GM12878 (cell line): ENCODE results near the gene MTHFD1L. TPM values are rescaled to one million over a fixed set of nuclear protein-coding genes. Genes with fewer than 3 reads are reported as not detected.
A peak's percentile ranks its signal among the peaks of the same experiment; 100 is the strongest.

Experiments used
- ATAC-seq: fragments of 200-7000 bp; cut with Tn5 transposase; 3 replicates; pipeline ENCODE4 v1.9.1; 2020; ENCODE audit warnings: mild to moderate bottlenecking, moderate library complexity
- BruUV-seq: library from RNA; stranded (reverse); fragments of 400-500 nt; replicated peaks from 2 replicates; lab custom pipeline; 2021; lab: Mats Ljungman, UMichigan
- CTCF ChIA-PET: fragments of 300-600 bp; sonication (Branson Sonifier 250); formaldehyde crosslinking; extraction: SDS; loops from one replicate; lab custom pipeline; 2021; ENCODE audit warnings: inconsistent platforms; lab: Yijun Ruan, JAX
- POLR2A ChIA-PET: fragments of 350-600 bp; formaldehyde crosslinking; extraction: SDS; loops from one replicate; lab custom pipeline; 2021; ENCODE audit warnings: inconsistent platforms; lab: Charles Lee
- RAD21 ChIA-PET: fragments of 300-600 bp; sonication (Branson Sonifier 250); formaldehyde crosslinking; loops from one replicate; lab custom pipeline; 2023; ENCODE audit warnings: antibody characterized with exemption; ENCODE audit not compliant: unreplicated experiment; lab: Charles Lee
- SMC1A ChIA-PET: fragments of 300-600 bp; sonication (Branson Sonifier 250); formaldehyde crosslinking; loops from one replicate; lab custom pipeline; 2023; ENCODE audit not compliant: unreplicated experiment, uncharacterized antibody; lab: Charles Lee
- DNase-seq: peaks from one replicate; pipeline ENCODE4 v3.0.0-alpha.2; 2011; ENCODE audit warnings: low read depth, low spot score
- FAIRE-seq: peaks from 3 replicates; lab custom pipeline; 2011; peaks lifted over from hg19 to GRCh38; lab: Jason Lieb, UNC
- H2AFZ ChIP-seq: 2 replicates; pipeline ENCODE4 v1.6.0; 2011; ENCODE audit warnings: low read depth, low read length, control low read depth; ENCODE audit not compliant: control insufficient read depth
- H3K27ac ChIP-seq: 2 replicates; pipeline ENCODE4 v1.5.1; 2011; ENCODE audit warnings: control low read depth; ENCODE audit not compliant: control insufficient read depth, insufficient read depth
- H3K27me3 ChIP-seq, 2 experiments: replicated peaks in 1 of 2; 2 replicates each; pipeline versions ENCODE4 v1.6.0 to v1.6.1; 2011; ENCODE audit warnings: low read length in 1 of 2; ENCODE audit not compliant: control insufficient read depth in 2 of 2, insufficient read depth in 2 of 2
- H3K36me3 ChIP-seq, 2 experiments: 2 replicates each; pipeline ENCODE4 v1.5.1; 2011; ENCODE audit warnings: low read length in 1 of 2; ENCODE audit not compliant: control insufficient read depth in 2 of 2, insufficient read depth in 2 of 2
- H3K4me1 ChIP-seq: 2 replicates; pipeline ENCODE4 v1.6.1; 2011; ENCODE audit warnings: mild to moderate bottlenecking, low read length, moderate library complexity, mixed read lengths; ENCODE audit not compliant: control insufficient read depth, insufficient read depth
- H3K4me2 ChIP-seq: 2 replicates; pipeline ENCODE4 v1.6.0; 2011; ENCODE audit warnings: control low read depth; ENCODE audit not compliant: control insufficient read depth, insufficient read depth
- H3K4me3 ChIP-seq: fragments of 200-600 bp; sonication (generic); 2 replicates; pipeline ENCODE4 v1.5.1; 2016
- H3K79me2 ChIP-seq: 2 replicates; pipeline ENCODE4 v1.6.0; 2011; ENCODE audit warnings: low read length; ENCODE audit not compliant: control insufficient read depth, insufficient read depth
- H3K9ac ChIP-seq: 2 replicates; pipeline ENCODE4 v1.8.0; 2011; ENCODE audit warnings: low read length, control low read depth, mixed read lengths; ENCODE audit not compliant: control insufficient read depth, insufficient read depth
- H3K9me3 ChIP-seq: replicated peaks from 3 replicates; pipeline ENCODE4 v1.5.1; 2011; ENCODE audit warnings: mild to moderate bottlenecking, low read length; ENCODE audit not compliant: control insufficient read depth, insufficient read depth
- H4K20me1 ChIP-seq: 2 replicates; pipeline ENCODE4 v1.6.0; 2011; ENCODE audit not compliant: control insufficient read depth, insufficient read depth
- CTCF ChIP-seq, 3 experiments: IDR thresholded peaks in 2 of 3; conservative IDR thresholded peaks in 1 of 3; 2 replicates each; pipeline ENCODE4 v1.5.1; 2011; ENCODE audit warnings: low read depth in 3 of 3, low read length in 3 of 3, mild to moderate bottlenecking in 3 of 3, control low read depth in 2 of 3, moderate library complexity in 2 of 3, inconsistent platforms in 1 of 3, mixed read lengths in 1 of 3; ENCODE audit not compliant: control insufficient read depth in 2 of 3, insufficient read depth in 1 of 3; ENCODE audit errors: extremely low read depth in 1 of 3
- E2F4 ChIP-seq: IDR thresholded peaks from 2 replicates; pipeline ENCODE4 v1.6.1; 2012; ENCODE audit warnings: low read depth, low read length, improper control_type of control experiment
- ESRRA ChIP-seq: IDR thresholded peaks from 2 replicates; pipeline ENCODE4 v1.6.1; 2012; ENCODE audit warnings: mild to moderate bottlenecking, low read length, improper control_type of control experiment
- RAD21 ChIP-seq: IDR thresholded peaks from 2 replicates; pipeline ENCODE4 v1.6.1; 2011; ENCODE audit warnings: mild to moderate bottlenecking, low read depth, low read length, moderate library complexity; ENCODE audit not compliant: insufficient read depth
- RUNX3 ChIP-seq: IDR thresholded peaks from 2 replicates; pipeline ENCODE4 v1.6.1; 2012; ENCODE audit warnings: low read length, inconsistent platforms
- SMC3 ChIP-seq: IDR thresholded peaks from 2 replicates; pipeline ENCODE4 v1.6.1; 2011; ENCODE audit warnings: low read length, improper control_type of control experiment, borderline replicate concordance
- WGBS: methylation state at CpG from one replicate; pipeline ENCODE4 v1.1.6; 2016; ENCODE audit warnings: low lambda C conversion rate; ENCODE audit not compliant: insufficient replicate concordance, insufficient coverage; ENCODE audit errors: missing lambda C conversion rate; 5-methylcytosine and 5-hydroxymethylcytosine counted together
- in situ Hi-C: fragments of 300-500 bp; cut with MboI; formaldehyde crosslinking; loops from 9 replicates; pipeline ENCODE4 v1.14.3; 2018; ENCODE audit warnings: mixed read lengths
- intact Hi-C: fragments of 100-400 bp; cut with micrococcal nuclease; formaldehyde crosslinking; loops from one replicate; pipeline ENCODE4 v1.14.2; 2022; ENCODE audit not compliant: unreplicated experiment
- polyA plus RNA-seq, 11 experiments: library from polyadenylated mRNA; depleted of rRNA in 4 of 11; unstranded in 6 of 11; stranded (reverse) in 5 of 11; fragments of >200 nt; fragmentation: Nextera tagmentation in 4 of 11; fragmentation: Illumina TruSeq in 1 of 11; extraction: Ambion mirVana in 4 of 11; extraction: Trizol in 1 of 11; gene quantifications; 1 replicate in 1 of 11; 2 replicates in 10 of 11; pipeline versions ENCODE4 v1.2.1 to v1.2.3, GENCODE V29; 2011 to 2016; ENCODE audit warnings: inconsistent platforms in 2 of 11, missing spikeins in 2 of 11, low read depth in 1 of 11
- total RNA-seq, 4 experiments: library from RNA; depleted of rRNA in 3 of 4; stranded (reverse); fragments of >200 nt in 3 of 4; fragmentation: Illumina TruSeq in 1 of 4; extraction: Trizol in 1 of 4; gene quantifications; 2 replicates each; pipeline versions ENCODE4 v1.2.1 to v1.2.3, GENCODE V29; 2013 to 2021
- TF ChIP-seq, protein P1 (sequence below): fragments of 450-650 bp; IDR thresholded peaks from 2 replicates; pipeline ENCODE4 v1.6.1; 2017; ENCODE audit warnings: low read depth, mild to moderate bottlenecking, moderate library complexity

The MTHFD1L gene
- total and polyA plus RNA-seq, 10 of the 15 experiments (the other 5 are each of a cell fraction or from before 2014, with no cell fraction given) = 11.7 to 75.5 (median 28.8) TPM

DNA sequence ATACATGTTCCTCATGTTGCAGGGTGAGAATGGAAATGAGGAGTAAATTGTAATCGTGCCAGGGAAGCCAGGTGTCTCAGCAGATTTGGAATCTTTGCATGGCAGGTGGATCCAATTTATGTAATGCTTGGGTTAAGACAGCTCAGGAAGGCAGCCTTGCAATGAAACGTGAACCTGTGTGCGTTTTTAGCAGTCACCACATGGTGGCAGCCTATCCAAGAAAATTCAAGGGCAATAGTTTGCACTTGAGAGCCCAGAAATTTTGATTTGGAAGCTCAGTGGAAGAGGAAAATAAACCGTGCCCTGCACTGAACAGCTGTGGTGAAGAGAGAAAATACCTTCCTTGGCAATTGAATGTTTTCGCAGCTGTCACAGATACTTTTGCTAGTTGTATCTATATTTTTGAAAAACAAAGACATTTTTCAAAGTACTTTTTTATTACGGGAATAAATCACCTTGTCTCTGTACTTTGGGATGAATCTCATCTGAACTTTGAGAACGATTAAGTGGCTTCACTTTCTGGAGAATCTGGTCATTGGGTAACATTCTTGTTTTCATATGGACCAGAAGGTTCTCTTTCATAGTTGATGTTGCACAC lies 26.5 kb downstream of the MTHFD1L start:
- H3K79me2 ChIP-seq = peaks cover 1% of the 10 kb centered on the region; the same call in 1 of the 2 replicates
- 29% methylated on average over 7 of the region's 7 CpGs for WGBS
- no peak overlapping the region for H3K27ac ChIP-seq
- intact Hi-C loops (loop anchor here (1.0 to 10.0 kb wide), 4 partner anchors 37 to 563 kb away; partner anchors contain the start of gene RMND1), in situ Hi-C loops (loop anchor here (5.0 kb wide), 1 partner anchor 435 kb away; no protein-coding TSS in a partner anchor)
- no TSS peak for BruUV-seq
- ChIA-PET CTCF (interaction anchor here (0.5 to 16.6 kb wide), 46 partner anchors 9 to 1465 kb away, joined by 3 to 369 read pairs (median 4); no protein-coding TSS in a partner anchor), RAD21 (interaction anchor here (0.6 to 8.0 kb wide), 17 partner anchors 10 to 449 kb away, joined by 3 to 180 read pairs (median 3); no protein-coding TSS in a partner anchor), SMC1A (interaction anchor here (0.6 to 11.4 kb wide), 23 partner anchors 10 to 501 kb away, joined by 3 to 200 read pairs (median 4); no protein-coding TSS in a partner anchor), POLR2A (interaction anchor here (0.6 kb wide), 1 partner anchor 485 kb away, joined by 5 read pairs; no protein-coding TSS in a partner anchor)
- H4K20me1 ChIP-seq = no peaks in the 10 kb centered on the region
- H2AFZ ChIP-seq = no peak overlapping the region
- H3K27me3 ChIP-seq = no peaks in the 10 kb centered on the region
- H3K9ac ChIP-seq = no peak overlapping the region
- H3K4me3 ChIP-seq = no peak overlapping the region
- H3K36me3 ChIP-seq = peaks cover 9 to 11% of the 10 kb centered on the region in 2 experiments
- TF ChIP-seq RUNX3 (0 out of 2 replicates have a peak, but pooled peaks have one; percentile 10), E2F4 (no peak), CTCF (IDR thresholded peaks at IDR 0.05 in 2 of 3, conservative IDR thresholded peaks at IDR 0.05 in 1 of 3; ENCODE audit: control insufficient read depth in 2 of 3, extremely low read depth in 1 of 3, insufficient read depth in 1 of 3, low read depth in 3 of 3, low read length in 3 of 3) (peak; percentile 76 to 89 (median 88)), RAD21 (peak; percentile 90), SMC3 (peak; percentile 74; the same call in 1 of the 2 replicates), ESRRA (no peak)
- TF ChIP-seq, protein P1, sequence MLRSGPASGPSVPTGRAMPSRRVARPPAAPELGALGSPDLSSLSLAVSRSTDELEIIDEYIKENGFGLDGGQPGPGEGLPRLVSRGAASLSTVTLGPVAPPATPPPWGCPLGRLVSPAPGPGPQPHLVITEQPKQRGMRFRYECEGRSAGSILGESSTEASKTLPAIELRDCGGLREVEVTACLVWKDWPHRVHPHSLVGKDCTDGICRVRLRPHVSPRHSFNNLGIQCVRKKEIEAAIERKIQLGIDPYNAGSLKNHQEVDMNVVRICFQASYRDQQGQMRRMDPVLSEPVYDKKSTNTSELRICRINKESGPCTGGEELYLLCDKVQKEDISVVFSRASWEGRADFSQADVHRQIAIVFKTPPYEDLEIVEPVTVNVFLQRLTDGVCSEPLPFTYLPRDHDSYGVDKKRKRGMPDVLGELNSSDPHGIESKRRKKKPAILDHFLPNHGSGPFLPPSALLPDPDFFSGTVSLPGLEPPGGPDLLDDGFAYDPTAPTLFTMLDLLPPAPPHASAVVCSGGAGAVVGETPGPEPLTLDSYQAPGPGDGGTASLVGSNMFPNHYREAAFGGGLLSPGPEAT = no peak
- peak; percentile 69 for ATAC-seq
- no peaks in the 10 kb centered on the region for H3K9me3 ChIP-seq
- H3K4me1 ChIP-seq = peaks cover 40% of the 10 kb centered on the region
- FAIRE-seq = peak; percentile 65
- no peak overlapping the region for H3K4me2 ChIP-seq
- DNase-seq = peak; percentile 34
